HCT116 (cell line): Measurements from ENCODE around the gene SPOP. TPM values are rescaled to one million over a fixed set of nuclear protein-coding genes. Genes with fewer than 3 reads are reported as not detected.

Experiments
- ATAC-seq: fragments of 200-7000 bp; cut with Tn5 transposase; 2 replicates; pipeline ENCODE4 v1.9.1; 2020; ENCODE audit warnings: mild to moderate bottlenecking, moderate library complexity
- BruUV-seq: library from RNA; stranded (reverse); fragments of 400-500 nt; replicated peaks from 2 replicates; lab custom pipeline; 2021; lab: Mats Ljungman, UMichigan
- CTCF ChIA-PET: fragments of 300-600 bp; sonication (Branson Sonifier 250); formaldehyde crosslinking; loops from one replicate; lab custom pipeline; 2021; ENCODE audit warnings: antibody characterized with exemption; lab: Charles Lee
- POLR2A ChIA-PET: fragments of 300-600, 350-600 bp; sonication (Branson Sonifier 250); formaldehyde crosslinking; loops from one replicate; lab custom pipeline; 2021; ENCODE audit warnings: antibody characterized with exemption; lab: Charles Lee
- RAD21 ChIA-PET, 2 experiments: fragments of 300-600 bp; sonication (Branson Sonifier 250); formaldehyde crosslinking; loops; one replicate each; lab custom pipeline; 2023; ENCODE audit warnings: low total read pairs in 2 of 2; ENCODE audit not compliant: uncharacterized antibody in 2 of 2, unreplicated experiment in 2 of 2, low non-redundant PET in 1 of 2; lab: Charles Lee
- DNase-seq: peaks from one replicate; pipeline ENCODE4 v3.0.0-alpha.2; 2010; ENCODE audit warnings: low read depth, low spot score
- H2AFZ ChIP-seq: fragments of 200-600 bp; shearing (Covaris generic), sonication (generic); 2 replicates; pipeline ENCODE4 v1.6.1; 2017; ENCODE audit warnings: low read depth, mixed run types, mixed read lengths, antibody characterized with exemption, low read length; ENCODE audit not compliant: poor library complexity, severe bottlenecking
- H3K27ac ChIP-seq: 2 replicates; pipeline ENCODE4 v1.5.1; 2012; ENCODE audit warnings: low read depth, low read length
- H3K27me3 ChIP-seq: fragments of 200-600 bp; sonication (generic); 2 replicates; pipeline ENCODE4 v1.6.1; 2016; ENCODE audit warnings: mixed run types, low read length, mixed read lengths; ENCODE audit not compliant: insufficient read depth
- H3K36me3 ChIP-seq, 2 experiments: fragments of 200-500 bp in 1 of 2; fragments of 200-600 bp in 1 of 2; sonication (Bioruptor generic) in 1 of 2; sonication (generic) in 1 of 2; 2 replicates each; pipeline versions ENCODE4 v1.5.1 to v1.6.1; 2014 to 2016; ENCODE audit warnings: low read length in 2 of 2, inconsistent platforms in 1 of 2, mixed read lengths in 1 of 2, mixed run types in 1 of 2; ENCODE audit not compliant: insufficient read depth in 2 of 2, control insufficient read depth in 1 of 2
- H3K4me1 ChIP-seq, 2 experiments: fragments of 200-600 bp in 1 of 2; sonication (generic) in 1 of 2; 2 replicates each; pipeline versions ENCODE4 v1.5.1 to v1.6.1; 2012 to 2017; ENCODE audit warnings: low read length in 2 of 2, inconsistent platforms in 1 of 2, mild to moderate bottlenecking in 1 of 2, mixed read lengths in 1 of 2, mixed run types in 1 of 2, moderate library complexity in 1 of 2; ENCODE audit not compliant: insufficient read depth in 2 of 2, control insufficient read depth in 1 of 2
- H3K4me2 ChIP-seq: fragments of 200-600 bp; sonication (generic); 2 replicates; pipeline ENCODE4 v1.6.1; 2017; ENCODE audit warnings: mixed run types, low read length, mixed read lengths
- H3K4me3 ChIP-seq, 2 experiments: fragments of 200-600 bp in 1 of 2; sonication (generic) in 1 of 2; replicated peaks in 1 of 2; 2 replicates each; pipeline ENCODE4 v1.5.1; 2011 to 2016; ENCODE audit warnings: low read length in 2 of 2, control low read depth in 1 of 2, low read depth in 1 of 2, mild to moderate bottlenecking in 1 of 2, mixed read lengths in 1 of 2, mixed run types in 1 of 2
- H3K79me2 ChIP-seq: fragments of 200-600 bp; sonication (generic); 2 replicates; pipeline ENCODE4 v1.6.1; 2017; ENCODE audit warnings: mild to moderate bottlenecking, mixed run types, low read length, moderate library complexity, mixed read lengths; ENCODE audit not compliant: insufficient read depth
- H3K9ac ChIP-seq: fragments of 200-600 bp; sonication (generic); 2 replicates; pipeline ENCODE4 v1.6.1; 2016; ENCODE audit warnings: low read length, mixed read lengths
- H3K9me2 ChIP-seq: fragments of 200-600 bp; sonication (generic), shearing (Covaris generic); 2 replicates; pipeline ENCODE4 v1.6.1; 2017; ENCODE audit warnings: mixed run types, mild to moderate bottlenecking, moderate library complexity; ENCODE audit not compliant: insufficient read depth
- H3K9me3 ChIP-seq, 2 experiments: fragments of 200-500 bp in 1 of 2; fragments of 200-600 bp in 1 of 2; sonication (Bioruptor generic) in 1 of 2; sonication (generic) in 1 of 2; 2 replicates each; pipeline ENCODE4 v1.6.1; 2014 to 2017; ENCODE audit warnings: low read length in 2 of 2, mixed read lengths in 2 of 2, inconsistent platforms in 1 of 2, low read depth in 1 of 2, mild to moderate bottlenecking in 1 of 2, mixed run types in 1 of 2, moderate library complexity in 1 of 2; ENCODE audit not compliant: control insufficient read depth in 1 of 2, insufficient read depth in 1 of 2
- H4K20me1 ChIP-seq: fragments of 200-600 bp; sonication (generic), shearing (Covaris generic); 2 replicates; pipeline ENCODE4 v1.6.1; 2017; ENCODE audit warnings: mixed run types, mild to moderate bottlenecking, moderate library complexity; ENCODE audit not compliant: insufficient read depth
- ATF3 ChIP-seq: IDR thresholded peaks from 2 replicates; pipeline ENCODE4 v1.6.1; 2012
- CEBPB ChIP-seq: IDR thresholded peaks from 2 replicates; pipeline ENCODE4 v1.6.1; 2012; ENCODE audit warnings: low read depth
- CTCF ChIP-seq, 3 experiments: fragments of 200-600 bp in 1 of 3; sonication (generic) in 1 of 3; IDR thresholded peaks in 2 of 3; conservative IDR thresholded peaks in 1 of 3; 2 replicates each; pipeline ENCODE4 v1.5.1; 2012 to 2017; ENCODE audit warnings: low read depth in 2 of 3, low read length in 2 of 3, antibody characterized with exemption in 1 of 3, borderline replicate concordance in 1 of 3, control low read depth in 1 of 3, mild to moderate bottlenecking in 1 of 3, mixed read lengths in 1 of 3, mixed run types in 1 of 3, moderate library complexity in 1 of 3; ENCODE audit not compliant: insufficient read depth in 1 of 3
- EZH2 ChIP-seq: fragments of 200-600 bp; sonication (generic); IDR thresholded peaks from 2 replicates; pipeline ENCODE4 v1.6.1; 2017; ENCODE audit warnings: antibody characterized with exemption, mixed run types
- EZH2phosphoT487 ChIP-seq: fragments of 200-600 bp; IDR thresholded peaks from 2 replicates; pipeline ENCODE4 v1.6.1; 2018; ENCODE audit warnings: antibody characterized with exemption, borderline replicate concordance
- FOSL1 ChIP-seq: IDR thresholded peaks from 2 replicates; pipeline ENCODE4 v1.6.1; 2012; ENCODE audit warnings: low read depth
- JUND ChIP-seq: IDR thresholded peaks from 2 replicates; pipeline ENCODE4 v1.6.1; 2012
- POLR2A ChIP-seq: IDR thresholded peaks from 2 replicates; pipeline ENCODE4 v1.7.0; 2011; ENCODE audit warnings: borderline replicate concordance; ENCODE audit not compliant: insufficient read depth, insufficient read length; ENCODE audit errors: extremely low read depth
- RAD21 ChIP-seq: IDR thresholded peaks from 2 replicates; pipeline ENCODE4 v1.6.1; 2012; ENCODE audit warnings: low read depth, mild to moderate bottlenecking
- SRF ChIP-seq: IDR thresholded peaks from 2 replicates; pipeline ENCODE4 v1.6.1; 2012; ENCODE audit warnings: low read depth
- TCF7L2 ChIP-seq: IDR thresholded peaks from 2 replicates; pipeline ENCODE4 v1.7.0; 2011; ENCODE audit warnings: borderline replicate concordance, inconsistent platforms; ENCODE audit not compliant: insufficient read depth, insufficient read length; ENCODE audit errors: extremely low read depth
- YY1 ChIP-seq: IDR thresholded peaks from 2 replicates; pipeline ENCODE4 v1.6.1; 2011; ENCODE audit warnings: low read length, low read depth, moderate library complexity, mild to moderate bottlenecking; ENCODE audit not compliant: insufficient replicate concordance; ENCODE audit errors: extremely low read depth
- ZBTB33 ChIP-seq: IDR thresholded peaks from 2 replicates; pipeline ENCODE4 v1.6.1; 2011; ENCODE audit warnings: mild to moderate bottlenecking, low read length, moderate library complexity; ENCODE audit not compliant: insufficient replicate concordance; ENCODE audit errors: extremely low read depth
- ZFX ChIP-seq: fragments of 450-650 bp; IDR thresholded peaks from 2 replicates; pipeline ENCODE4 v1.6.1; 2017
- ZNF274 ChIP-seq: fragments of 200-500 bp; sonication (Bioruptor generic); IDR thresholded peaks from 2 replicates; pipeline ENCODE4 v1.6.1; 2014; ENCODE audit warnings: mild to moderate bottlenecking, low read depth, low read length, inconsistent platforms
- intact Hi-C: fragments of 100-400 bp; cut with micrococcal nuclease; formaldehyde crosslinking; loops from 2 replicates; pipeline ENCODE4 v1.10.0; 2022
- total RNA-seq: library from RNA; stranded (reverse); gene quantifications from one replicate; pipeline ENCODE4 v1.2.1, GENCODE V29; 2021; ENCODE audit not compliant: unreplicated experiment
- TF ChIP-seq, protein P1 (sequence below): IDR thresholded peaks from 2 replicates; pipeline ENCODE4 v1.6.1; 2012; ENCODE audit warnings: low read depth

Gene SPOP
- total RNA-seq, 1 experiment from 2014 or later = 85.1 TPM

DNA sequence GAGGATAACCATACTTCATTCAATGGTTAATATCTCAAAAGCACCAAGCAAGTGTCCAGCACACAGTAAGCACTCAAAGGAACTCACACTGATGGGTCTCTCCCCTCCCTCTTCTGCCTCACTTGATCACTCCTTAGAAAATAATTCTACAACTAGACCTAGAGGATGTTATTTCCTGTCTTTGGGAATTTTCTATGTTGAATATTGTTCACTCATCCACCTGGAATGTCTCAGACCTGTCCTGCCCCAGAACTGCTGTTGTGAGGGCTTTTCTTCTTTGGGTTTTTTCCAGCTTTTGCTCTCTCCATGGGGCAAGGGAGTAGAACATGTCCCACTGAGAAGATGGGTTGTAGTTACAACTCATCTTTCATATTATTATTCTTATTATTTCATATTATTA is 76.9 kb downstream of the SPOP start:
- POLR2A ChIA-PET = no interaction called here

More for the DNA sequence above, 76.9 kb downstream of the SPOP start:
- no peak overlapping the region for H3K4me2 ChIP-seq
- RAD21 ChIA-PET = no interaction called here
- intact Hi-C loops = no loop called here
- TF ChIP-seq FOSL1 (no peak), EZH2 (no peak), CTCF (IDR thresholded peaks at IDR 0.05 in 2 of 3, conservative IDR thresholded peaks at IDR 0.05 in 1 of 3; ENCODE audit: borderline replicate concordance in 1 of 3, insufficient read depth in 1 of 3, low read depth in 2 of 3, low read length in 2 of 3) (no peak), ZFX (no peak), JUND (no peak), POLR2A (no peak), CEBPB (no peak), ZBTB33 (no peak), SRF (no peak), EZH2phosphoT487 (no peak), ZNF274 (no peak), ATF3 (no peak), RAD21 (no peak), YY1 (no peak), TCF7L2 (no peak)
- TF ChIP-seq, protein P1, sequence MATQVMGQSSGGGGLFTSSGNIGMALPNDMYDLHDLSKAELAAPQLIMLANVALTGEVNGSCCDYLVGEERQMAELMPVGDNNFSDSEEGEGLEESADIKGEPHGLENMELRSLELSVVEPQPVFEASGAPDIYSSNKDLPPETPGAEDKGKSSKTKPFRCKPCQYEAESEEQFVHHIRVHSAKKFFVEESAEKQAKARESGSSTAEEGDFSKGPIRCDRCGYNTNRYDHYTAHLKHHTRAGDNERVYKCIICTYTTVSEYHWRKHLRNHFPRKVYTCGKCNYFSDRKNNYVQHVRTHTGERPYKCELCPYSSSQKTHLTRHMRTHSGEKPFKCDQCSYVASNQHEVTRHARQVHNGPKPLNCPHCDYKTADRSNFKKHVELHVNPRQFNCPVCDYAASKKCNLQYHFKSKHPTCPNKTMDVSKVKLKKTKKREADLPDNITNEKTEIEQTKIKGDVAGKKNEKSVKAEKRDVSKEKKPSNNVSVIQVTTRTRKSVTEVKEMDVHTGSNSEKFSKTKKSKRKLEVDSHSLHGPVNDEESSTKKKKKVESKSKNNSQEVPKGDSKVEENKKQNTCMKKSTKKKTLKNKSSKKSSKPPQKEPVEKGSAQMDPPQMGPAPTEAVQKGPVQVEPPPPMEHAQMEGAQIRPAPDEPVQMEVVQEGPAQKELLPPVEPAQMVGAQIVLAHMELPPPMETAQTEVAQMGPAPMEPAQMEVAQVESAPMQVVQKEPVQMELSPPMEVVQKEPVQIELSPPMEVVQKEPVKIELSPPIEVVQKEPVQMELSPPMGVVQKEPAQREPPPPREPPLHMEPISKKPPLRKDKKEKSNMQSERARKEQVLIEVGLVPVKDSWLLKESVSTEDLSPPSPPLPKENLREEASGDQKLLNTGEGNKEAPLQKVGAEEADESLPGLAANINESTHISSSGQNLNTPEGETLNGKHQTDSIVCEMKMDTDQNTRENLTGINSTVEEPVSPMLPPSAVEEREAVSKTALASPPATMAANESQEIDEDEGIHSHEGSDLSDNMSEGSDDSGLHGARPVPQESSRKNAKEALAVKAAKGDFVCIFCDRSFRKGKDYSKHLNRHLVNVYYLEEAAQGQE = no peak
- ATAC-seq (no peak), DNase-seq (no peak)
- no peak overlapping the region for H3K9ac ChIP-seq
- no TSS peak for BruUV-seq
- no peaks in the 10 kb centered on the region for H4K20me1 ChIP-seq
- H3K36me3 ChIP-seq = peaks cover 29 to 46% of the 10 kb centered on the region in 2 experiments
- CTCF ChIA-PET = no interaction called here
- no peaks in the 10 kb centered on the region for H3K9me2 ChIP-seq
- H3K4me1 ChIP-seq = no peaks in the 10 kb centered on the region
- H2AFZ ChIP-seq = no peak overlapping the region
- no peak overlapping the region for H3K27ac ChIP-seq
- no peaks in the 10 kb centered on the region for H3K27me3 ChIP-seq
- no peaks in the 10 kb centered on the region for H3K79me2 ChIP-seq
- H3K4me3 ChIP-seq = no peak overlapping the region
- no peaks in the 10 kb centered on the region for H3K9me3 ChIP-seq
